GM12878 (cell line): Measurements from ENCODE around the gene TESMIN. TPM values are rescaled to one million over a fixed set of nuclear protein-coding genes. Genes with fewer than 3 reads are reported as not detected.

Experiments
- ATAC-seq: fragments of 200-7000 bp; cut with Tn5 transposase; 3 replicates; pipeline ENCODE4 v1.9.1; 2020; ENCODE audit warnings: mild to moderate bottlenecking, moderate library complexity
- BruUV-seq: library from RNA; stranded (reverse); fragments of 400-500 nt; replicated peaks from 2 replicates; lab custom pipeline; 2021; lab: Mats Ljungman, UMichigan
- CTCF ChIA-PET: fragments of 300-600 bp; sonication (Branson Sonifier 250); formaldehyde crosslinking; extraction: SDS; loops from one replicate; lab custom pipeline; 2021; ENCODE audit warnings: inconsistent platforms; lab: Yijun Ruan, JAX
- POLR2A ChIA-PET: fragments of 350-600 bp; formaldehyde crosslinking; extraction: SDS; loops from one replicate; lab custom pipeline; 2021; ENCODE audit warnings: inconsistent platforms; lab: Charles Lee
- RAD21 ChIA-PET: fragments of 300-600 bp; sonication (Branson Sonifier 250); formaldehyde crosslinking; loops from one replicate; lab custom pipeline; 2023; ENCODE audit warnings: antibody characterized with exemption; ENCODE audit not compliant: unreplicated experiment; lab: Charles Lee
- SMC1A ChIA-PET: fragments of 300-600 bp; sonication (Branson Sonifier 250); formaldehyde crosslinking; loops from one replicate; lab custom pipeline; 2023; ENCODE audit not compliant: unreplicated experiment, uncharacterized antibody; lab: Charles Lee
- DNase-seq: peaks from one replicate; pipeline ENCODE4 v3.0.0-alpha.2; 2011; ENCODE audit warnings: low read depth, low spot score
- FAIRE-seq: peaks from 3 replicates; lab custom pipeline; 2011; peaks lifted over from hg19 to GRCh38; lab: Jason Lieb, UNC
- H2AFZ ChIP-seq: 2 replicates; pipeline ENCODE4 v1.6.0; 2011; ENCODE audit warnings: low read depth, low read length, control low read depth; ENCODE audit not compliant: control insufficient read depth
- H3K27ac ChIP-seq: 2 replicates; pipeline ENCODE4 v1.5.1; 2011; ENCODE audit warnings: control low read depth; ENCODE audit not compliant: control insufficient read depth, insufficient read depth
- H3K27me3 ChIP-seq, 2 experiments: replicated peaks in 1 of 2; 2 replicates each; pipeline versions ENCODE4 v1.6.0 to v1.6.1; 2011; ENCODE audit warnings: low read length in 1 of 2; ENCODE audit not compliant: control insufficient read depth in 2 of 2, insufficient read depth in 2 of 2
- H3K36me3 ChIP-seq, 2 experiments: 2 replicates each; pipeline ENCODE4 v1.5.1; 2011; ENCODE audit warnings: low read length in 1 of 2; ENCODE audit not compliant: control insufficient read depth in 2 of 2, insufficient read depth in 2 of 2
- H3K4me1 ChIP-seq: 2 replicates; pipeline ENCODE4 v1.6.1; 2011; ENCODE audit warnings: mild to moderate bottlenecking, low read length, moderate library complexity, mixed read lengths; ENCODE audit not compliant: control insufficient read depth, insufficient read depth
- H3K4me2 ChIP-seq: 2 replicates; pipeline ENCODE4 v1.6.0; 2011; ENCODE audit warnings: control low read depth; ENCODE audit not compliant: control insufficient read depth, insufficient read depth
- H3K4me3 ChIP-seq: fragments of 200-600 bp; sonication (generic); 2 replicates; pipeline ENCODE4 v1.5.1; 2016
- H3K79me2 ChIP-seq: 2 replicates; pipeline ENCODE4 v1.6.0; 2011; ENCODE audit warnings: low read length; ENCODE audit not compliant: control insufficient read depth, insufficient read depth
- H3K9ac ChIP-seq: 2 replicates; pipeline ENCODE4 v1.8.0; 2011; ENCODE audit warnings: low read length, control low read depth, mixed read lengths; ENCODE audit not compliant: control insufficient read depth, insufficient read depth
- H3K9me3 ChIP-seq: replicated peaks from 3 replicates; pipeline ENCODE4 v1.5.1; 2011; ENCODE audit warnings: mild to moderate bottlenecking, low read length; ENCODE audit not compliant: control insufficient read depth, insufficient read depth
- H4K20me1 ChIP-seq: 2 replicates; pipeline ENCODE4 v1.6.0; 2011; ENCODE audit not compliant: control insufficient read depth, insufficient read depth
- BCL11A ChIP-seq: IDR thresholded peaks from 2 replicates; pipeline ENCODE4 v1.6.1; 2011; ENCODE audit warnings: low read depth, low read length
- CBX3 ChIP-seq: fragments of 200-600 bp; sonication (generic); IDR thresholded peaks from 2 replicates; pipeline ENCODE4 v1.6.1; 2016; ENCODE audit warnings: low read depth, borderline replicate concordance
- CBX5 ChIP-seq: sonication (generic); IDR thresholded peaks from 2 replicates; pipeline ENCODE4 v1.6.1; 2016; ENCODE audit warnings: low read depth, moderate library complexity, mild to moderate bottlenecking, inconsistent platforms
- EED ChIP-seq: sonication (generic); IDR thresholded peaks from 2 replicates; pipeline ENCODE4 v1.6.1; 2016; ENCODE audit warnings: antibody characterized with exemption, low read depth
- ETV6 ChIP-seq, 2 experiments: fragments of 450-650 bp in 1 of 2; IDR thresholded peaks in 1 of 2; conservative IDR thresholded peaks in 1 of 2; 2 replicates each; pipeline ENCODE4 v1.6.1; 2014; ENCODE audit warnings: antibody characterized with exemption in 1 of 2, borderline replicate concordance in 1 of 2, low read depth in 1 of 2, mild to moderate bottlenecking in 1 of 2, moderate library complexity in 1 of 2
- KDM1A ChIP-seq: fragments of 200-600 bp; sonication (generic); IDR thresholded peaks from 2 replicates; pipeline ENCODE4 v1.6.1; 2016; ENCODE audit warnings: borderline replicate concordance
- NR2C1 ChIP-seq: fragments of 450-650 bp; IDR thresholded peaks from 2 replicates; pipeline ENCODE4 v1.6.1; 2017; ENCODE audit warnings: antibody characterized with exemption, mild to moderate bottlenecking, moderate library complexity
- NR2F1 ChIP-seq: fragments of 450-650 bp; conservative IDR thresholded peaks from 2 replicates; pipeline ENCODE4 v1.6.1; 2017; ENCODE audit warnings: mild to moderate bottlenecking
- NRF1 ChIP-seq: conservative IDR thresholded peaks from 2 replicates; pipeline ENCODE4 v1.6.1; 2011; ENCODE audit warnings: mild to moderate bottlenecking, low read depth, low read length, improper control_type of control experiment
- POLR2AphosphoS5 ChIP-seq: IDR thresholded peaks from 2 replicates; pipeline ENCODE4 v1.6.1; 2011; ENCODE audit warnings: mild to moderate bottlenecking, low read length, inconsistent platforms
- RAD21 ChIP-seq: IDR thresholded peaks from 2 replicates; pipeline ENCODE4 v1.6.1; 2011; ENCODE audit warnings: mild to moderate bottlenecking, low read depth, low read length, moderate library complexity; ENCODE audit not compliant: insufficient read depth
- SPI1 ChIP-seq: IDR thresholded peaks from 2 replicates; pipeline ENCODE4 v1.6.1; 2011; ENCODE audit warnings: low read depth, mild to moderate bottlenecking, low read length, moderate library complexity, borderline replicate concordance; ENCODE audit not compliant: insufficient read depth
- SREBF1 ChIP-seq: IDR thresholded peaks from 2 replicates; pipeline ENCODE4 v1.6.1; 2012; ENCODE audit warnings: mild to moderate bottlenecking, low read length
- ZBED1 ChIP-seq: IDR thresholded peaks from 2 replicates; pipeline ENCODE4 v1.6.1; 2016; ENCODE audit warnings: borderline replicate concordance
- ZNF207 ChIP-seq: fragments of 450-650 bp; IDR thresholded peaks from 2 replicates; pipeline ENCODE4 v1.6.1; 2014; ENCODE audit warnings: antibody characterized with exemption, mild to moderate bottlenecking, borderline replicate concordance
- ZNF274 ChIP-seq: IDR thresholded peaks from one replicate; pipeline ENCODE4 v1.8.0; 2011; ENCODE audit not compliant: insufficient read length, insufficient read depth
- WGBS: methylation state at CpG from one replicate; pipeline ENCODE4 v1.1.6; 2016; ENCODE audit warnings: low lambda C conversion rate; ENCODE audit not compliant: insufficient replicate concordance, insufficient coverage; ENCODE audit errors: missing lambda C conversion rate; 5-methylcytosine and 5-hydroxymethylcytosine counted together
- in situ Hi-C: fragments of 300-500 bp; cut with MboI; formaldehyde crosslinking; loops from 9 replicates; pipeline ENCODE4 v1.14.3; 2018; ENCODE audit warnings: mixed read lengths
- intact Hi-C: fragments of 100-400 bp; cut with micrococcal nuclease; formaldehyde crosslinking; loops from one replicate; pipeline ENCODE4 v1.14.2; 2022; ENCODE audit not compliant: unreplicated experiment
- polyA plus RNA-seq, 11 experiments: library from polyadenylated mRNA; depleted of rRNA in 4 of 11; unstranded in 6 of 11; stranded (reverse) in 5 of 11; fragments of >200 nt; fragmentation: Nextera tagmentation in 4 of 11; fragmentation: Illumina TruSeq in 1 of 11; extraction: Ambion mirVana in 4 of 11; extraction: Trizol in 1 of 11; gene quantifications; 1 replicate in 1 of 11; 2 replicates in 10 of 11; pipeline versions ENCODE4 v1.2.1 to v1.2.3, GENCODE V29; 2011 to 2016; ENCODE audit warnings: inconsistent platforms in 2 of 11, missing spikeins in 2 of 11, low read depth in 1 of 11
- total RNA-seq, 4 experiments: library from RNA; depleted of rRNA in 3 of 4; stranded (reverse); fragments of >200 nt in 3 of 4; fragmentation: Illumina TruSeq in 1 of 4; extraction: Trizol in 1 of 4; gene quantifications; 2 replicates each; pipeline versions ENCODE4 v1.2.1 to v1.2.3, GENCODE V29; 2013 to 2021
- TF ChIP-seq, protein P1 (sequence below): fragments of 450-650 bp; formaldehyde crosslinking; IDR thresholded peaks from 2 replicates; pipeline ENCODE4 v1.5.0; 2022; ENCODE audit warnings: mild to moderate bottlenecking, missing genetic modification characterization
- TF ChIP-seq, protein P2 (sequence below): IDR thresholded peaks from 2 replicates; pipeline ENCODE4 v1.6.1; 2012; ENCODE audit warnings: low read depth, low read length, improper control_type of control experiment
- TF ChIP-seq, protein P3 (sequence below): fragments of 450-650 bp; IDR thresholded peaks from 2 replicates; pipeline ENCODE4 v1.6.1; 2017; ENCODE audit warnings: mild to moderate bottlenecking, low read depth, inconsistent platforms; ENCODE audit not compliant: poor library complexity, severe bottlenecking

TESMIN gene
- total and polyA plus RNA-seq, 10 of the 15 experiments (the other 5 are each of a cell fraction or from before 2014, with no cell fraction given), result 0.31 to 3.4 (median 1.2) TPM; not detected in 1

DNA sequence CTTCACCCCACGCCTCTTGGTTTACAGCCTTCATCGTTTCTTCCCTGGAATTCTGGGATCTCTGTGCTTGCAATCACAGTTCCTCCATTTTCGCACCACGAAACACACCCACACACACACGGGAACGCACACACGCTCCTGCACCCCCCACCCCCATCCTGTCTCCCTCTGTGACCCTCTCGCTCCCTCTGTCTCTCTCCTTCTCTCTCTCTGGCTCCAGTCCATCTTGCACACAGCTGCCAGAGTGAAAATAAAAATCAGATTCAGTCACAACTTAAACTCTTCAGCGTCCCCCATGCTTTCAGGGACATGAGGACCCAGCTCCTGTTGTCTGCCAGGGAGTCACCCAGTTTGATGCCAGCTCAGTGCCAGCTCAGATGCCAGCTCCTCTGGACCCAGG is 64.0 kb downstream of the TESMIN start (continued):
- TF ChIP-seq, protein P1, sequence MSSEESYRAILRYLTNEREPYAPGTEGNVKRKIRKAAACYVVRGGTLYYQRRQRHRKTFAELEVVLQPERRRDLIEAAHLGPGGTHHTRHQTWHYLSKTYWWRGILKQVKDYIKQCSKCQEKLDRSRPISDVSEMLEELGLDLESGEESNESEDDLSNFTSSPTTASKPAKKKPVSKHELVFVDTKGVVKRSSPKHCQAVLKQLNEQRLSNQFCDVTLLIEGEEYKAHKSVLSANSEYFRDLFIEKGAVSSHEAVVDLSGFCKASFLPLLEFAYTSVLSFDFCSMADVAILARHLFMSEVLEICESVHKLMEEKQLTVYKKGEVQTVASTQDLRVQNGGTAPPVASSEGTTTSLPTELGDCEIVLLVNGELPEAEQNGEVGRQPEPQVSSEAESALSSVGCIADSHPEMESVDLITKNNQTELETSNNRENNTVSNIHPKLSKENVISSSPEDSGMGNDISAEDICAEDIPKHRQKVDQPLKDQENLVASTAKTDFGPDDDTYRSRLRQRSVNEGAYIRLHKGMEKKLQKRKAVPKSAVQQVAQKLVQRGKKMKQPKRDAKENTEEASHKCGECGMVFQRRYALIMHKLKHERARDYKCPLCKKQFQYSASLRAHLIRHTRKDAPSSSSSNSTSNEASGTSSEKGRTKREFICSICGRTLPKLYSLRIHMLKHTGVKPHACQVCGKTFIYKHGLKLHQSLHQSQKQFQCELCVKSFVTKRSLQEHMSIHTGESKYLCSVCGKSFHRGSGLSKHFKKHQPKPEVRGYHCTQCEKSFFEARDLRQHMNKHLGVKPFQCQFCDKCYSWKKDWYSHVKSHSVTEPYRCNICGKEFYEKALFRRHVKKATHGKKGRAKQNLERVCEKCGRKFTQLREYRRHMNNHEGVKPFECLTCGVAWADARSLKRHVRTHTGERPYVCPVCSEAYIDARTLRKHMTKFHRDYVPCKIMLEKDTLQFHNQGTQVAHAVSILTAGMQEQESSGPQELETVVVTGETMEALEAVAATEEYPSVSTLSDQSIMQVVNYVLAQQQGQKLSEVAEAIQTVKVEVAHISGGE (CRISPR knock-in tag), result no peak
- no peak for TF ChIP-seq NRF1
- TF ChIP-seq CBX5, result no peak
- no peak for TF ChIP-seq POLR2AphosphoS5
- TF ChIP-seq CBX3, result no peak
- no peak for TF ChIP-seq BCL11A
- TF ChIP-seq EED, result no peak
- TF ChIP-seq NR2F1, result no peak
- TF ChIP-seq RAD21, result no peak
- no peak for TF ChIP-seq ETV6 (conservative IDR thresholded peaks at IDR 0.05 in 1 of 2, IDR thresholded peaks at IDR 0.05 in 1 of 2; ENCODE audit: borderline replicate concordance in 1 of 2, low read depth in 1 of 2)

DNA sequence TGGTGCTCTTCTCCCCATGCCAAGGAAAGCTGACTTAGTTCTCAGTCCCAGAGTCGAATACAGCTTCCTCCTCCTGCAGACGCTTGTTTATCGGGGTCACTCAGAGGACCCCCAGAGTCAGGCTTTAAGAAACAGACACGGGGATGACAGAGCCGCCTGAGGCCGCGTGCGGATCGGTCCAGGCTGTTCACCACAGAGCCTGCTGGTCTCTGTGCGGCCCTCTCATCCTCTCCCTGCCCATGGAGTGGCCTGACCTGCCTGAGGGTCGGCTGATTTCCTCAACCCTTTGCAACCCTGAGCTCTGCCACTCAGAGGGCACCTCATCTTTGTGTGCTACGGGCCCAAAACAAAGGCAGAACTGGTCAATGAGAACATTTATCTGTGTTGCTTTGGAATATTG is 64.8 kb downstream of the TESMIN start:
- FAIRE-seq, result no peak
- SMC1A ChIA-PET, result no interaction called here
- H3K36me3 ChIP-seq, result no peaks in the 10 kb centered on the region
- no peaks in the 10 kb centered on the region for H3K79me2 ChIP-seq
- RAD21 ChIA-PET, result no interaction called here
- no peak for ATAC-seq
- no peak overlapping the region for H3K9ac ChIP-seq
- POLR2A ChIA-PET, result interaction anchor here (0.6 kb wide), 1 partner anchor 20 kb away, joined by 7 read pairs; no protein-coding TSS in a partner anchor
- 52% methylated on average over 12 of the region's 12 CpGs for WGBS
- no peaks in the 10 kb centered on the region for H4K20me1 ChIP-seq
- in situ Hi-C loops, result no loop called here
- DNase-seq, result no peak
- intact Hi-C loops, result no loop called here
- H3K4me3 ChIP-seq, result no peak overlapping the region
- CTCF ChIA-PET, result no interaction called here
- H3K27ac ChIP-seq, result no peak overlapping the region
- no TSS peak for BruUV-seq
- H2AFZ ChIP-seq, result no peak overlapping the region
- peaks cover 11 to 24% of the 10 kb centered on the region in 2 experiments for H3K27me3 ChIP-seq
- no peak overlapping the region for H3K4me2 ChIP-seq
- TF ChIP-seq SREBF1 (no peak), ZBED1 (no peak), SPI1 (no peak), NR2C1 (no peak), ZNF274 (no peak), ZNF207 (no peak), CBX5 (no peak), KDM1A (no peak)
- TF ChIP-seq, protein P2, sequence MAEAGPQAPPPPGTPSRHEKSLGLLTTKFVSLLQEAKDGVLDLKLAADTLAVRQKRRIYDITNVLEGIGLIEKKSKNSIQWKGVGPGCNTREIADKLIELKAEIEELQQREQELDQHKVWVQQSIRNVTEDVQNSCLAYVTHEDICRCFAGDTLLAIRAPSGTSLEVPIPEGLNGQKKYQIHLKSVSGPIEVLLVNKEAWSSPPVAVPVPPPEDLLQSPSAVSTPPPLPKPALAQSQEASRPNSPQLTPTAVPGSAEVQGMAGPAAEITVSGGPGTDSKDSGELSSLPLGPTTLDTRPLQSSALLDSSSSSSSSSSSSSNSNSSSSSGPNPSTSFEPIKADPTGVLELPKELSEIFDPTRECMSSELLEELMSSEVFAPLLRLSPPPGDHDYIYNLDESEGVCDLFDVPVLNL, result no peak
- TF ChIP-seq, protein P3, sequence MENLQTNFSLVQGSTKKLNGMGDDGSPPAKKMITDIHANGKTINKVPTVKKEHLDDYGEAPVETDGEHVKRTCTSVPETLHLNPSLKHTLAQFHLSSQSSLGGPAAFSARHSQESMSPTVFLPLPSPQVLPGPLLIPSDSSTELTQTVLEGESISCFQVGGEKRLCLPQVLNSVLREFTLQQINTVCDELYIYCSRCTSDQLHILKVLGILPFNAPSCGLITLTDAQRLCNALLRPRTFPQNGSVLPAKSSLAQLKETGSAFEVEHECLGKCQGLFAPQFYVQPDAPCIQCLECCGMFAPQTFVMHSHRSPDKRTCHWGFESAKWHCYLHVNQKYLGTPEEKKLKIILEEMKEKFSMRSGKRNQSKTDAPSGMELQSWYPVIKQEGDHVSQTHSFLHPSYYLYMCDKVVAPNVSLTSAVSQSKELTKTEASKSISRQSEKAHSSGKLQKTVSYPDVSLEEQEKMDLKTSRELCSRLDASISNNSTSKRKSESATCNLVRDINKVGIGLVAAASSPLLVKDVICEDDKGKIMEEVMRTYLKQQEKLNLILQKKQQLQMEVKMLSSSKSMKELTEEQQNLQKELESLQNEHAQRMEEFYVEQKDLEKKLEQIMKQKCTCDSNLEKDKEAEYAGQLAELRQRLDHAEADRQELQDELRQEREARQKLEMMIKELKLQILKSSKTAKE, result no peak
- H3K4me1 ChIP-seq, result no peaks in the 10 kb centered on the region
- H3K9me3 ChIP-seq, result no peaks in the 10 kb centered on the region
